ENCODE results near the gene LAMB2. TPM values are rescaled to one million over a fixed set of nuclear protein-coding genes. Genes with fewer than 3 reads are reported as not detected.

The LAMB2 gene
- total RNA-seq (1 to 10 TPM in 1 of 2 donors, under 1 TPM in 1; 0.65 to 3.3 TPM), total RNA-seq (0 to 1.7 reads per million in 2 donors)

DNA sequence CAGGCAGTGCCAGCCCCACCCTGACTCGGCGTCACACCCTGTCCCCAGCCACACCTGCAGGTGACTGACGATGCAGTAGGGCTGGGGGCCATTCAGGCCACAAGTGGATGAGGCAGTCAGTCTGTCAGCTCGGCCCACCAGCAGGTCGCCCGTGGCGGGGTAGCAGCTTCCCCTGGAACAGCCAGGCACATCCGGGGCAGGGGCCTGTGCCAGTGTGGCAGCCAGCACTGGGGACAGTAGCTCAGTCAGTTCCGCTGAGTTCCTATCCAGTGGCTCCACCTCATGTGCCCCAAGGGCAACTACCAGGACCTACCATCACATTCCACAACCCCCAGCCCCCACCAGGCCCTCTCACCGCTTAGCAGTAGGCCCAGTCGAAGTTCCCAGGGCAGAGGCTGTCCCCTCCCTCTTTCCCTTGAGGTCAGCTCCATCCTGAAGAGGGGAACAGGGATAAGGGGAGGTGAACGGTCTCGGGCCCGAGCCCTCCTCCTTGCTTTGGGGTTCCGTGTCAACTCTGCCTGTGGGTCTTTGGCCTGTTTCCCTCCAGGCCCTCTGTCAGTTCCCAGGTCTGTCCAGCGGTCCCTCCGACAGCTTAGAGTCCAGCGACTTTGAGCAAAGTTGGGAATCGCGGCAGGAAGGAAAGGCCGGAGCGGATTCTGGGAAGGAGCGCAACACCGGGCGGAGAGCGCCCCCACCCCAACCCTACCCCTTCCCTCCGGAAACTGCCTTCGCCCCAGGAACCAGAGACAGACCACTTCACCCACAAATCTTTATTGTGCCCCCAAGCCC, at the start of gene LAMB2:
Gene LAMB2, minus strand, starts transcription at position 614 of the 789 bp plus-strand sequence. Its CDS starts 183 bp downstream, at position 431.
- Mint-ChIP-seq H3K27ac (no peak within 1 kb of the TSS), H3K4me1 (peaks cover 3% of the 10 kb centered on the region), H3K4me3 (no peak within 1 kb of the TSS), H3K36me3 (ENCODE audit: low read depth) (peaks cover 2% of the 10 kb centered on the region), H3K27me3 (peaks cover 40% of the 10 kb centered on the region)
- DNase-seq (no peak), ATAC-seq (no peak)
- H3K9me3 ChIP-seq (ENCODE audit: control insufficient read depth, low read length, poor library complexity, severe bottlenecking): no peaks in the 10 kb centered on the region

DNA sequence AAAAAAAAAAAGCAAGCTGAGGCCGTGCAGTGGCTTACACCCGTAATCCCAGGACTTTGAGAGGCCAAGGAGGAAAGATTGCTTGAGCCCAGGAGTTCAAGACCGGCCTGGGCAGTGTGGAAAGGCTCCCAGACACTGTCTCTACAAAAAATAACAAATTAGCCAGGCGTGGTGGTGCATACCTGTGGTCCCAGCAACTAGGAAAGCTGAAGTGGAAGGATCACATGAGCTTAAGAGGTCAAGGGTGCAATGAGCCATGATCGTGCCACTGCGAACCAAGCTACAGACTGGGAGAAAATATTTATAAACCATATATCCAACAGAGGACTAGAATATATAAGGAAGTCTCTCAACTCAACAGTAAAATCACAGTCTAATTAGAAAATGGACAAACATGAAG, 48.5 kb upstream of the LAMB2 start:
- Mint-ChIP-seq H3K27ac (no peak overlapping the region), H3K4me1 (peaks cover 7% of the 10 kb centered on the region), H3K36me3 (ENCODE audit: low read depth) (peaks cover 8% of the 10 kb centered on the region), H3K4me3 (no peak overlapping the region), H3K27me3 (peaks cover 38% of the 10 kb centered on the region)
- DNase-seq: no peak
- ATAC-seq: no peak
- H3K9me3 ChIP-seq (ENCODE audit: control insufficient read depth, low read length, poor library complexity, severe bottlenecking): no peaks in the 10 kb centered on the region

DNA sequence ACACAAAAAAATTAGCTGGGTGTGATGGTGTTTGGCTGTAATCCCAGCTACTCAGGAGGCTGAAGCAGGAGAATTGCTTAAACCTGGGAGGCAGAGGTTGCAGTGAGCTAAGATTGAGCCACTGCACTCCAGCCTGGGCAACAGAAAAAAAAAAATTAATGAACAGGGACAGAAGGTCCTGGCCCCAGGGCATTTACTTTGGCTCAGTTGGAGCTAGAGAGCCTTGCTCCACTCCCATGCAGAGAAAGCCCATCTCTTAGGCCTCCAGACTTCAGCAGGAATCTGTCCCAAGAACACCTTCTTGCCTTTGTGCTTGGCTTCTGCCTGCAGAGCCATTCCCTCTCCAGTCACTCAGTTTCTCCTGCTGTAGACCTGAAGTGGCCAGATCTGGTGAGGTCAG, 47.3 kb upstream of the LAMB2 start:
- DNase-seq: no peak
- peaks cover 38% of the 10 kb centered on the region for H3K27me3 Mint-ChIP-seq
- no peak overlapping the region for H3K27ac Mint-ChIP-seq
- ATAC-seq: no peak
- no peaks in the 10 kb centered on the region for H3K9me3 ChIP-seq (ENCODE audit: control insufficient read depth, low read length, poor library complexity, severe bottlenecking)
- no peak overlapping the region for H3K4me3 Mint-ChIP-seq
- H3K4me1 Mint-ChIP-seq: peaks cover 7% of the 10 kb centered on the region
- H3K36me3 Mint-ChIP-seq (ENCODE audit: low read depth): peaks cover 8% of the 10 kb centered on the region

DNA sequence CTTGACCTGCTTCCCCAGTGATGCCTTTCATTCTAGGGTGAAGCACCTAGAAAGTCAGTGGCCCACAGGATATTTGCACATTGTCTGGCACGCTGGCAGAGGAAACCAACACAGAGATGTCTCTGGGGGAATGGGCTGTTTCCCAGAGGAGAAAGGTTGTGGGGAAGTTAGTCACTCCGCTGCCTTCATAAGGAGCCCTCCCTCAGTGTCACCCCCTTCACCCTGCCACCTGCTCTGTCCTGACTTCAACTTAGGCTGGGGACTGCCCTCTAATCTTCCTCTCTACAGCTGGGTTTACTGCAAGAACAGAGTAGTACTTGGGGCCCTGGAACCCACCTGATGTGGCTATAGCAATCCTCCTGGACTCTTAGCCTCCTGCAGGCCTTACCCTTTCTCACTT, 44.2 kb upstream of the LAMB2 start:
- peaks cover 33% of the 10 kb centered on the region for H3K27me3 Mint-ChIP-seq
- no peak for DNase-seq
- no peak for ATAC-seq
- peaks cover 8% of the 10 kb centered on the region for H3K36me3 Mint-ChIP-seq (ENCODE audit: low read depth)
- no peak overlapping the region for H3K27ac Mint-ChIP-seq
- H3K4me1 Mint-ChIP-seq: peaks cover 7% of the 10 kb centered on the region
- H3K9me3 ChIP-seq (ENCODE audit: control insufficient read depth, low read length, poor library complexity, severe bottlenecking): no peaks in the 10 kb centered on the region
- no peak overlapping the region for H3K4me3 Mint-ChIP-seq

DNA sequence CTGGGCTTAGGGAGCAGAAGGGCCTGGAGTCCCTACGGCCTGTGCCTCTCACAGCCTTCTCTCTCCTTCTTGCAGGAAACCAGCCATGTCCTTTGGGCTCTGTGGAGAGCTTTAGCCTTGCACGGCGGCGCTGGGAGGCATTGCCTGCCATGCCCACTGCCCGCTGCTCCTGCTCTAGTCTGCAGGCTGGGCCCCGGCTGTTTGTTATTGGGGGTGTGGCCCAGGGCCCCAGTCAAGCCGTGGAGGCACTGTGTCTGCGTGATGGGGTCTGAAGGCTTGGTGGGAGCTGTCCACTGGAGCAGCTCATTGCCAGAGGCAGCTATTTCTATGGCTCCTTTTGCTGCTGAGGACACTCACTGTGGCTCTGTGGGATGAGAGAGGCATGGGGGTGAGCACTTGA, 42.7 kb upstream of the LAMB2 start:
- no peak for ATAC-seq
- Mint-ChIP-seq H3K36me3 (ENCODE audit: low read depth) (peaks cover 8% of the 10 kb centered on the region), H3K4me3 (no peak overlapping the region), H3K27me3 (peaks cover 27% of the 10 kb centered on the region), H3K27ac (no peak overlapping the region), H3K4me1 (peaks cover 14% of the 10 kb centered on the region)
- no peak for DNase-seq
- no peaks in the 10 kb centered on the region for H3K9me3 ChIP-seq (ENCODE audit: control insufficient read depth, low read length, poor library complexity, severe bottlenecking)

DNA sequence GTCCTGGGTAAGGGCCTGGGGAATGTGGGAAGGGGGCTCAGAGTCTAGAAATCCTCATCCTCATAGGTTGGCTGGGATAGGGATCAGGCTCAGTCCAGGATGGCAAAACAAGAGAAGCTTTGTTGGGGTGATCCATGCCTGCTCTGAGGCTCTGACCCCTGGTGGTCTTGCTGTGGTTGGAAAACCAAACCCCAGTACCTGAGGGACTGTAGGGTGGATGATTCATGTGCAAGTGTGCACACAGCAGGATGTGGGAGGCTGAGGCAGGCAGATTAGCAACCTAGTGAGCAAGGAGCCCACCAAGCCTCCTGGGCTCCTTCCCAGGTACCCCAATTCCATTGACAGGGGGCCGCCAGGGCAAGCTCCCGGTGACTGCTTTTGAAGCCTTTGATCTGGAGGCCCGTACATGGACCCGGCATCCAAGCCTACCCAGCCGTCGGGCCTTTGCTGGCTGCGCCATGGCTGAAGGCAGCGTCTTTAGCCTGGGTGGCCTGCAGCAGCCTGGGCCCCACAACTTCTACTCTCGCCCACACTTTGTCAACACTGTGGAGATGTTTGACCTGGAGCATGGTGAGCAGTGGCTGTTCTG, 41.6 kb upstream of the LAMB2 start:
- no peak for DNase-seq
- H3K36me3 Mint-ChIP-seq (ENCODE audit: low read depth): peaks cover 7% of the 10 kb centered on the region
- H3K27ac Mint-ChIP-seq: no peak overlapping the region
- no peaks in the 10 kb centered on the region for H3K9me3 ChIP-seq (ENCODE audit: control insufficient read depth, low read length, poor library complexity, severe bottlenecking)
- H3K4me3 Mint-ChIP-seq: no peak overlapping the region
- ATAC-seq: no peak
- H3K27me3 Mint-ChIP-seq: peaks cover 18% of the 10 kb centered on the region
- peaks cover 13% of the 10 kb centered on the region for H3K4me1 Mint-ChIP-seq

DNA sequence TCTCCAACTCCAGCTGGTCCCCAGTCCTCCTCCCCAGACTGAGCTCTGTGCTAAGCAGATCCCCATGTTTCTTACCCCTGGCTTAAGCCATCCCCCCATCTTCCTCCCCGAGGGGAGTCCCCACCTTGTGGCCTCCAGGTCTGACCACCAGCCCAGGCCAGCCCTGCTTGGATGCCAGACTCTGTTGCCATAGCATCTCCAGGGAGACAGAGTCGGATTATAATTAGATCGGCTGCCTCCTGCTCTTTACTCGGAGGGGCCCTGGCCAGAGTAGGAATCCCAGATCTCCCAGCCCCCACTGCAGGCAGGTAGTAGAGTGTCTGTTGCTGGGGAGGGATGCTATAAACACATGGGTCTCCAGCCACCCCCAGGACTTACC, 40.9 kb upstream of the LAMB2 start:
- H3K4me1 Mint-ChIP-seq: peaks cover 7% of the 10 kb centered on the region

DNA sequence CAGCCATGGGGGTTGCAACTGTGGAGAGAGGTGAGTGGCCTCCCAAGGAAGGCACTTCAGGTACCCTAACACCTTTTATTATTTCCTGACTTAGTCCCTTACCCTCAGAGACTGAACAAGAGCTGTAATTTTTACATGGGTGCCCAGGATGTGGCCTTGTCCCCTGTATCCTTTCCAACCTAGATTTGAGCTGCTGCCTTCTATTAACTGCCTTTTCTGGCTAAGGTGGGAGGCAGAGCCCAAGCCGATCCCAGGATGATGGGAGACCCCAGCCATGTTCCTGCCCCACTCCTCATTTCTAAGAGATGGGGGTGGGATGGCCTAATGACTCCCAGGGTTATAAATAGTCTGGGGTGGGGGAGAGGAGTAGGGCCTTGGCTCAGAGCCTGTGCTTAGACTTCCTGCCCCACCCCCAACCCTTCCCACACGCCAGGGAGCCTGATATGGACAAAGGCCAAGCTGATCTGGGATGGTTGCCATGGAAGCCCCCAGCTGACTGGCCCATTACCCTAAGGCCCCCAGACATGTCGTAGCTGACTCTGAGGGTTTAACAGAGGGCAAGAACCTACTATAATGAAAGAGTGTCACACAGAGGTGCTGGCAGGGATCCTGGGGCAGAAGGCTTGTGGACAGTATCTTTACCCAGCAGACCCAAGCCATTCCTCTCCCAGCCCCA, 40.4 kb upstream of the LAMB2 start:
- ATAC-seq (no peak), DNase-seq (no peak)
- Mint-ChIP-seq H3K4me3 (no peak overlapping the region), H3K4me1 (peaks cover 7% of the 10 kb centered on the region), H3K36me3 (ENCODE audit: low read depth) (no peaks in the 10 kb centered on the region), H3K27ac (no peak overlapping the region), H3K27me3 (peaks cover 5% of the 10 kb centered on the region)
- no peaks in the 10 kb centered on the region for H3K9me3 ChIP-seq (ENCODE audit: control insufficient read depth, low read length, poor library complexity, severe bottlenecking)

More for the DNA sequence above, 40.9 kb upstream of the LAMB2 start:
- no peaks in the 10 kb centered on the region for H3K9me3 ChIP-seq (ENCODE audit: control insufficient read depth, low read length, poor library complexity, severe bottlenecking)
- Mint-ChIP-seq H3K4me3 (no peak overlapping the region), H3K27me3 (peaks cover 11% of the 10 kb centered on the region), H3K36me3 (ENCODE audit: low read depth) (no peaks in the 10 kb centered on the region), H3K27ac (no peak overlapping the region)
- no peak for ATAC-seq
- DNase-seq: no peak

DNA sequence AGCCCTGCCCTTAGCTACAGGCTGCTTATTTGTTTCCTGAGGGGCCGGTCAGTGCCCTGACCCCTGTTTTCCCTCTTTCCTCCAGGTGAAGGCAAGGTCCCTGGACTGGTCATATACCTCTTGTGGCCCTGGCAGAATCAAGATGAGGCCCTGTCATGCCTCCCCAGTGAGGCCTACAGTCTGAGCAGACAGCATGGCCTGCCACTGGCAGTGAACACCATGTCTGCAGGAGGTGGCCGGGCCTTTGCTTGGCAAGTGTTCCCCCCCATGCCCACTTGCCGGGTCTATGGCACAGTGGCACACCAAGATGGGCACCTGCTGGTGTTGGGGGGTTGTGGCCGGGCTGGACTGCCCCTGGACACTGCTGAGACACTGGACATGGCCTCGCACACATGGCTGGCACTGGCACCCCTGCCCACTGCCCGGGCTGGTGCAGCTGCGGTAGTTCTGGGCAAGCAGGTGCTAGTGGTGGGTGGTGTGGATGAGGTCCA, 39.7 kb upstream of the LAMB2 start:
- no peak for ATAC-seq
- peaks cover 7% of the 10 kb centered on the region for H3K4me1 Mint-ChIP-seq

DNA sequence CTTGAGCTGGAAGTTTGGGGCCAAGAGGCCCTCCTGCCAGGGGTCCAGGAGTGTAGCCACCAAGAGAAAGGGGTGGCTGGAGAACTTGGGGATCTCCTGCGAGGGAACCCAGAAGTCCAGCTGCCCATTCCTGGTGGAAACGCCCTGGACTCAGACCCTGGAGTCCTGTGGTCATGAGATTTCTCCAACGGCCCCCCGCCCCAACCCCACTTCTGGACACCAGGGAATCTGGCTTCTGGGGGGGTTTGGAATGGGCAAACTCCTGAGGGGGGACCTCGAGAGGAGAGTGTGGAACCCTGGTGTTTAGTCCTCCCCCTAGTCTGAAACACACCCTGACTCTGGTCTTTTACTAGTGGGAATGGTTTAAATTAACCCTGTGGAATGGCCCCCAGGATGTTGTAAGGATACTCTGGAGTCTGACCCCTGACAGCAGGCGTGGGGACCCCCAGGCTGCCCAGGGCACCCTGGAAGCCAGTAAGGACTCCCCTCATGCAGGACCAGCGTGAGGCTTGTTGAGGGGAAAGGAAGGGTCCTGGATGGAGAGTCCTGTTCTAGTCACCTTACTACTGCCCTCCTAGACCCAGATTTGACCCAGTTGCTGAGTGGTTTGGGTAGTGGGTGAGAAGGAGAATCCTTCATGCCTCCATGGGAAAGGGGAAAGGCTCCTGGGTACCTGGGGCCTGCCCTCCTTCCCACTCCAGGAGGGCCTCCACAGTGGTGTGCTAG, 39.1 kb upstream of the LAMB2 start:
- DNase-seq (no peak), ATAC-seq (no peak)
- H3K27me3 Mint-ChIP-seq: no peaks in the 10 kb centered on the region
- no peaks in the 10 kb centered on the region for H3K9me3 ChIP-seq (ENCODE audit: control insufficient read depth, low read length, poor library complexity, severe bottlenecking)
- H3K27ac Mint-ChIP-seq: no peak overlapping the region
- H3K4me3 Mint-ChIP-seq: peak overlapping the region; percentile 86
- H3K4me1 Mint-ChIP-seq: peaks cover 7% of the 10 kb centered on the region
- no peaks in the 10 kb centered on the region for H3K36me3 Mint-ChIP-seq (ENCODE audit: low read depth)

More for the DNA sequence above, 39.7 kb upstream of the LAMB2 start:
- no peaks in the 10 kb centered on the region for H3K9me3 ChIP-seq (ENCODE audit: control insufficient read depth, low read length, poor library complexity, severe bottlenecking)
- Mint-ChIP-seq H3K36me3 (ENCODE audit: low read depth) (no peaks in the 10 kb centered on the region), H3K4me3 (peak overlapping the region; percentile 21), H3K27ac (no peak overlapping the region), H3K27me3 (no peaks in the 10 kb centered on the region)
- DNase-seq: no peak

DNA sequence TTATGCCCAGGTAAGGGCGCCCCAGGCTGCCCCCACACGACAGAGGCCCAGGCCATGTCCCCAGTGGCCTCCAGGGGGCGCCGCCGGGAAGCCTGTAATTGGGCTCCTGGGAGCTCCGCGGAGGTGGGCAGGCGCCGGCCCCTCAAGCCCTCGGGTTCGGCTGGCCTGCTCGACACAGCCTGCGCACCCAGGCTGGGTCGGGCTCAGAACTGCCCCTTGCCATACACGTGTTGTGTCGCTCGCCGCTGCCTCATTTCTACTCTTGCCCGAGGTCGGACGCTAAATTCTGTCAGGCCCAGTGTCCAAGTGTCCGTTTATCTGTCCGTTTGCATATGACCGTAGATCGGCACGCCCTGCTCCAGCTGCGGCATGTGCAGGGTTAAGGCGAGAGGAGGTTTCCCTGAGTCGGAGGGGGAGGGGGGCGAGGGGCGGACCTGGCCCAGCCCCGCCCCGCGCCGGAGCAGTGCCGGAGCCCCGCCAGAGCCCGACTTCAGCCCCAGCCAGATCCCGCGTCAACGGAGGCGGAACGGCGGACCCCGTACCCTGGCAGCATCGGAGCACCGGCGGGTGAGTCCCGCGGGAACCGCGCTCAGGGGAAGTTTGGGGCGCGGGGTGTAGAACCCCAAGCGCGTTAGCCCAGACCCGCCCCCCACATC, 38.4 kb upstream of the LAMB2 start, which contains the start of gene KLHDC8B:
Gene KLHDC8B, plus strand, starts transcription at position 480 of the 656 bp plus-strand sequence. CDS start 1,172 bp downstream, outside the sequence.
- H3K9me3 ChIP-seq (ENCODE audit: control insufficient read depth, low read length, poor library complexity, severe bottlenecking): no peaks in the 10 kb centered on the region
- ATAC-seq: peak; percentile 82
- Mint-ChIP-seq H3K36me3 (ENCODE audit: low read depth) (no peaks in the 10 kb centered on the region), H3K4me1 (peaks cover 7% of the 10 kb centered on the region), H3K4me3 (peak within 1 kb of the TSS; percentile 86), H3K27ac (peak within 1 kb of the TSS; percentile 41), H3K27me3 (no peaks in the 10 kb centered on the region)
- peak; percentile 68 to 82 (median 71) for DNase-seq

DNA sequence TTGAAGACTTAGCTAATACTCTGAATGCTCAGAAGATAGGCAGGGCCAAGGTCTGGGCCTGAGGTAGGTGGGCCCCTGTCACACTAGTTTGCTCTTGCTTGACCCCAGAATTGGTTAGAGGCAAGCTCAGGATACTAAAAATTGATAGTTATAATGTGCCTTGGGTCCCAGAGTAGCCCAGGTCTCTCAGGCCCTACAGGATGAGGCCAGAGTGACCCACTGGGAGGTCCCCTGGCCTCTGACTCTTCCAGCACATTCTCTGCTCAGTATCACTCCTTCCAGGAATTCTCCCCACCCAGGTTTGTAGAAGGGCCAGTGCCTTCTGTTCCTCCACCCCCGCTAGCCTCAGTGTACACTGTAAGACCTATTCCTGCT, 37.9 kb upstream of the LAMB2 start:
- DNase-seq (no peak), ATAC-seq (no peak)
- H3K9me3 ChIP-seq (ENCODE audit: control insufficient read depth, low read length, poor library complexity, severe bottlenecking): no peaks in the 10 kb centered on the region
- Mint-ChIP-seq H3K27me3 (no peaks in the 10 kb centered on the region), H3K27ac (peak overlapping the region; percentile 41), H3K4me1 (peaks cover 10% of the 10 kb centered on the region), H3K36me3 (ENCODE audit: low read depth) (no peaks in the 10 kb centered on the region), H3K4me3 (peak overlapping the region; percentile 86)
